Measurements from ENCODE around the gene NEXN. TPM values are rescaled to one million over a fixed set of nuclear protein-coding genes. Genes with fewer than 3 reads are reported as not detected.
"Not testable (repeated sequence)": the region's sequence is repeated elsewhere in the genome, so short reads cannot be mapped to it uniquely, and the experiment has no call there.

NEXN gene
- total and polyA plus RNA-seq, 8 donors, result 2.1 to 7.5 (median 3.1) TPM

DNA sequence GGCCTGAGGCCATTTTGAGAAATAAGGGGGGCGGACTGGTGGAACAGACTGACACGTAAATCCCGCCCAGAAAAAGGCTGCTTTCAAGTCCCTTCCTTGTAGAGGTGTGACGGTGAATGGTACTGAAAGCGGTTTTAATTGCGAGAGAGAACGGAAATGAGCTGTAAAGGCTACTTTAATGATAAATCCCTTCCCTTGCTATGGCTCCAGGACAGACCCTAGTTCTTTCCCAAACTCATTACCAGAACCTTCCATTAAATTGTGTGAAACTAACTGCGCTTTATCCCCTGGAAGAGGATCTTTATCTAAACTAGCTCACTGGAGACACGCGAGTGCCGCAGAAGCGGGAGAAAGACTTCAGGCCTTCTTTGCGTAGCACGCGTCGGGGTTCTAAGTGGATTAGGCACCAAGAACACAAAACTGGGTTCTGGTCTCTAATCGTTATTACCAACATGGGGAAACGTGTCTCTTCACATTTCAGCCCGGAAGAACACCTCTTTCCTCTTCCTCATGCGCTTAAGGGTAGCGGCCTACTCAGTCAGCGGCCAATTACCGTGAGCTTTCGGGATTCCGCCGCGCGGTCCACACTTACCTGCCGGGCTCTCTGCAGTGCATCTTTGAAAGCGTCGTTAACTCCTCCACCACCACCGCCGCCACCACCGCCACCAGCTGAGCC lies 90.0 kb downstream of the NEXN start:
- Histone ChIP-seq H3K36me3 (no peaks in the 10 kb centered on the region), H3K27ac (peak overlapping the region; percentile 93 to 99 (median 96)), H3K4me1 (peaks cover 4 to 28% (median 21%) of the 10 kb centered on the region in 3 donors), H3K27me3 (no peaks in the 10 kb centered on the region), H3K4me3 (peak overlapping the region; percentile 52 to 76 (median 62)), H3K9me3 (no peaks in the 10 kb centered on the region)
- intact Hi-C loops (cut with DNase I), result loop anchor here in 1 of 3 donors (5.0 kb wide), 1 partner anchor 134 kb away; no protein-coding TSS in a partner anchor
- TF ChIP-seq, protein P1, sequence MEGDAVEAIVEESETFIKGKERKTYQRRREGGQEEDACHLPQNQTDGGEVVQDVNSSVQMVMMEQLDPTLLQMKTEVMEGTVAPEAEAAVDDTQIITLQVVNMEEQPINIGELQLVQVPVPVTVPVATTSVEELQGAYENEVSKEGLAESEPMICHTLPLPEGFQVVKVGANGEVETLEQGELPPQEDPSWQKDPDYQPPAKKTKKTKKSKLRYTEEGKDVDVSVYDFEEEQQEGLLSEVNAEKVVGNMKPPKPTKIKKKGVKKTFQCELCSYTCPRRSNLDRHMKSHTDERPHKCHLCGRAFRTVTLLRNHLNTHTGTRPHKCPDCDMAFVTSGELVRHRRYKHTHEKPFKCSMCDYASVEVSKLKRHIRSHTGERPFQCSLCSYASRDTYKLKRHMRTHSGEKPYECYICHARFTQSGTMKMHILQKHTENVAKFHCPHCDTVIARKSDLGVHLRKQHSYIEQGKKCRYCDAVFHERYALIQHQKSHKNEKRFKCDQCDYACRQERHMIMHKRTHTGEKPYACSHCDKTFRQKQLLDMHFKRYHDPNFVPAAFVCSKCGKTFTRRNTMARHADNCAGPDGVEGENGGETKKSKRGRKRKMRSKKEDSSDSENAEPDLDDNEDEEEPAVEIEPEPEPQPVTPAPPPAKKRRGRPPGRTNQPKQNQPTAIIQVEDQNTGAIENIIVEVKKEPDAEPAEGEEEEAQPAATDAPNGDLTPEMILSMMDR (IDR thresholded peaks at IDR 0.05), result no peak
- ATAC-seq (peak; percentile 62 to 80 (median 68)), DNase-seq (peak in 3 of 6 donors; percentile 65 to 81 (median 74)), FAIRE-seq (no peak)
- 0% methylated on average over 34 of the region's 34 CpGs for WGBS, 2 donors

DNA sequence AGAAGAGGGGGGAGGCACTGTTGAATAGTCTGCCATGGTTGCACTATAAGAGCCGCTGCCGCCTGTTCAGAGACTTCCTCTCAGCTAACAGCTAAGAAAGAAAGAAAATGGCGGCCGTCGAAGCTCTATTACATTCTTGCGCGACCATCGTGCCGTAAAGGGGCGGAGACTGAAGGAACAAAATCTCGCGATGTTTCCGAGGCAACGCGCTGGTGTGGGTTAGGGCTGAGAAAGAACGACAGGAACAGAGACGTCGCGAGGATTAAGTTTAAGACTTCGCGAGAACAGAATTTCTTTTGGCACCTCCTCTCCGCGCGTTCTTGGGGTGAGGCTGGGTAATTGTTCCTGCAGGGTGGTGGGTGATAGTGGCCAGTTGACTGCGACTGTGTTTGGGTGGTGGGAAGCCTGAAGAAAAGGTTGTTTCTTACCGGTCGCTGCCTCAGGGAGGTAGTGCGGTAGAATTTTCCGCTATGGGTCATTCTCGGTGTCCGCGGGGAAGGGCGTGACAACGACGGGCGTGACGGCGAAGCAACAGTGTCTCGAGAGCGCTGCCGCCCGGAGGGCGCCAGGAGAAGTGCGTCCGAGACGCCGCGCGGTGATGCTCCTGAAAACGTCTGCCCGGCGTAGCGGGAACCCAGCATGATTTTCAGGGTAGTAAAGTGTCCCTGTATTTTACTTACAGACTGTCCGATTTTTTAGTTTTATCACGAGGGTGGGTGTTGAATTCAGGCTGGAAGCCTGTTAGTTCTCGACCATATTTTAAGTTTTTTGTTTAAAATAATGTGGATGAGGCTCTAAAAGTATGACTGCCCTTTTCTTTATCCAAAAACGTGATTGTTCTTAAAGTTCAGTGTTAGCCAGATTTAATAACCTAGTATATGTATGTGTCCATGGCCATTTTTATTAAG lies 90.8 kb downstream of the NEXN start, which contains the start of gene FUBP1:
TSS of gene FUBP1 (minus strand) at position 104 of the 908 bp plus-strand sequence. CDS start at position 36, 68 bp downstream.
- no peaks in the 10 kb centered on the region for H3K9me3 ChIP-seq
- ATAC-seq, result peak; percentile 82 to 92 (median 88)
- no peaks in the 10 kb centered on the region for H3K27me3 ChIP-seq
- no peak for FAIRE-seq
- intact Hi-C loops (cut with DNase I), result loop anchor here in 1 of 3 donors (5.0 kb wide), 1 partner anchor 133 kb away; no protein-coding TSS in a partner anchor
- no peaks in the 10 kb centered on the region for H3K36me3 ChIP-seq
- H3K4me3 ChIP-seq, result peak within 1 kb of the TSS; percentile 52 to 76 (median 62)
- H3K4me1 ChIP-seq, result peaks cover 7 to 33% (median 26%) of the 10 kb centered on the region in 3 donors
- WGBS, 2 donors, result 0 to 1% methylated on average over 57 of the region's 57 CpGs
- peak; percentile 90 to 97 (median 94) for DNase-seq
- peak within 1 kb of the TSS; percentile 93 to 99 (median 96) for H3K27ac ChIP-seq
- TF ChIP-seq, protein P1 (IDR thresholded peaks at IDR 0.05), result peak; percentile 38 to 66 (median 50)

DNA sequence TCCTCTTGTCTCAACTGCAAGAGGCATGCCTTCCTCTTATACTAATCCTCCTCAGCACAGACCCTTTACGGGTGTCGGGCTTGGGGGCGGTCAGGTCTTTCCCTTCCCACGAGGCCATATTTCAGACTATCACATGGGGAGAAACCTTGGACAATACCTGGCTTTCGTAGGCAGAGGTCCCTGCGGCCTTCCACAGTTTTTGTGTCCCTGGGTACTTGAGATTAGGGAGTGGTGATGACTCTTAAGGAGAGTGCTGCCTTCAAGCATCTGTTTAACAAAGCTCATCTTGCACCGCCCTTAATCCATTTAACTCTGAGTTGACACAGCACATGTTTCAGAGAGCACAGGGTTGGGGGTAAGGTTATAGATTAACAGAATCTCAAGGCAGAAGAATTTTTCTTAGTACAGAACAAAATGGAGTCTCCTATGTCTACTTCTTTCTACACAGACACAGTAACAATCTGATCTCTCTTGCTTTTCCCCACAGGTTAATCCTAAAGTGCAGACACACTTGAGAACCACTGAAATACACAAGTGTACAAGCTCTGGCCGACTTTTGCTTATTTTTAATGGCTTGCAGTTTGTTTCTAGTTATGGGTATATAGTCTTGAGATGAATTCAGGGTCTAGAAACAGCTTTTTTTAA lies 95.0 kb downstream of the NEXN start:
- ATAC-seq, DNase-seq, H3K36me3 ChIP-seq, H3K27me3 ChIP-seq, FAIRE-seq, H3K9me3 ChIP-seq: not testable (repeated sequence)
- 37 to 38% methylated on average over 8 of the region's 8 CpGs for WGBS, 2 donors
- intact Hi-C loops (cut with DNase I), result loop anchor here in 1 of 3 donors (10.0 kb wide), 1 partner anchor 61 kb away; the partner anchor contains the start of gene GIPC2
- Histone ChIP-seq H3K4me1 (peaks cover 7 to 35% (median 26%) of the 10 kb centered on the region in 3 donors), H3K27ac (peak overlapping the region; percentile 48 to 99 (median 82)), H3K4me3 (peak overlapping the region in 2 of 4 donors; percentile 30 to 62)

DNA sequence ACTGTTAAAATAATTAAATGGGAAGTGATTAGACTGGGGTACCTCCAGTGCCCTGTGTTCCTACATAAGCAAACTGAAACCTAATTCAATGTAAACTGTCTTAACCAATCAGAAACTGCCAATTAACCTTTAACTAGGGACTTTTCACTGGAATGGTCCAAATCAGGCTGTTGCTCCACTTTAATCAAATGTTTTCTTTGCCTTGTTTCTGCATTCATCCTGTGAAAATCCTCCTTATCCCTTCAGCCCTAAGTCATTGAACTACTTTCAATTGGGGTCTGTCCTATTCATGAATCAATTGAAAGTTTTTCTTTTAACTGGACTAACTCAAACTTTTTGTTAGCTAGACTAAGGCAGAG lies 95.6 kb downstream of the NEXN start:
- Histone ChIP-seq H3K27me3 (no peaks in the 10 kb centered on the region), H3K9me3 (no peaks in the 10 kb centered on the region), H3K4me3 (no peak overlapping the region), H3K4me1 (peaks cover 7 to 35% (median 26%) of the 10 kb centered on the region in 3 donors), H3K27ac (peak overlapping the region; percentile 48 to 99 (median 82)), H3K36me3 (no peaks in the 10 kb centered on the region)
- DNase-seq (no peak), ATAC-seq (no peak), FAIRE-seq (no peak)
- TF ChIP-seq, protein P1 (IDR thresholded peaks at IDR 0.05), result no peak
- intact Hi-C loops (cut with DNase I), result loop anchor here in 1 of 3 donors (10.0 kb wide), 1 partner anchor 61 kb away; the partner anchor contains the start of gene GIPC2

Data from pancreas (tissue), 10 donors.